Skin epidermis (tissue), 12 donors: Measurements from ENCODE around the gene SNCAIP.
A peak's percentile ranks its signal among the peaks of the same experiment; 100 is the strongest.
"Not testable (repeated sequence)": the region's sequence is repeated elsewhere in the genome, so short reads cannot be mapped to it uniquely, and the experiment has no call there.

Experiments used
- H3K27ac ChIP-seq, 21 experiments: fragments of 200-600 bp; sonication (generic) in 11 of 21; one replicate each; pipeline ENCODE4 v1.5.0; 2020; ENCODE audit warnings: mild to moderate bottlenecking in 3 of 21, inconsistent platforms in 2 of 21, moderate library complexity in 2 of 21
- H3K4me3 ChIP-seq, 7 experiments: fragments of 200-600 bp; sonication (generic) in 2 of 7; one replicate each; pipeline ENCODE4 v1.5.0; 2020; ENCODE audit warnings: inconsistent platforms in 2 of 7, mild to moderate bottlenecking in 2 of 7, moderate library complexity in 1 of 7

Gene SNCAIP

GRCh38 chr5:122353361-122353760 is 41.3 kb downstream of the SNCAIP start:
- H3K4me3 ChIP-seq, H3K27ac ChIP-seq: not testable (repeated sequence)

- no peak overlapping the region for H3K27ac ChIP-seq
- no peak overlapping the region for H3K4me3 ChIP-seq
These were observed 42.3 kb downstream of the SNCAIP start for GRCh38 chr5:122354293-122354692.

GRCh38 chr5:122355324-122355723 is 43.3 kb downstream of the SNCAIP start:
- H3K4me3 ChIP-seq = no peak overlapping the region

GRCh38 chr5:122356855-122357254 is 44.8 kb downstream of the SNCAIP start:
- Histone ChIP-seq H3K27ac (no peak overlapping the region), H3K4me3 (no peak overlapping the region)

More at GRCh38 chr5:122355324-122355723, 43.3 kb downstream of the SNCAIP start:
- H3K27ac ChIP-seq = no peak overlapping the region

- H3K27ac ChIP-seq = no peak overlapping the region
These were observed 46.4 kb downstream of the SNCAIP start for GRCh38 chr5:122358372-122358979.

GRCh38 chr5:122362361-122362760 is 50.3 kb downstream of the SNCAIP start:
- no peak overlapping the region for H3K27ac ChIP-seq

More at GRCh38 chr5:122358372-122358979, 46.4 kb downstream of the SNCAIP start:
- H3K4me3 ChIP-seq = no peak overlapping the region

GRCh38 chr5:122363623-122364022 is 51.6 kb downstream of the SNCAIP start:
- Histone ChIP-seq H3K27ac (no peak overlapping the region), H3K4me3 (no peak overlapping the region)

More at GRCh38 chr5:122362361-122362760, 50.3 kb downstream of the SNCAIP start:
- H3K4me3 ChIP-seq = no peak overlapping the region

- H3K4me3 ChIP-seq = no peak overlapping the region
- no peak overlapping the region for H3K27ac ChIP-seq
These were observed 54.5 kb downstream of the SNCAIP start for GRCh38 chr5:122366501-122366900.

- Histone ChIP-seq H3K4me3 (no peak overlapping the region), H3K27ac (no peak overlapping the region)
These were observed 55.4 kb downstream of the SNCAIP start for GRCh38 chr5:122367456-122367855.

- no peak overlapping the region for H3K27ac ChIP-seq
- H3K4me3 ChIP-seq = no peak overlapping the region
These were observed 56.6 kb downstream of the SNCAIP start for GRCh38 chr5:122368510-122369251.

- no peak overlapping the region for H3K27ac ChIP-seq
- H3K4me3 ChIP-seq = no peak overlapping the region
These were observed 57.3 kb downstream of the SNCAIP start for GRCh38 chr5:122369253-122369815.

GRCh38 chr5:122371511-122372151 is 59.6 kb downstream of the SNCAIP start:
- H3K27ac ChIP-seq = no peak overlapping the region
- no peak overlapping the region for H3K4me3 ChIP-seq

- Histone ChIP-seq H3K4me3 (no peak overlapping the region), H3K27ac (no peak overlapping the region)
These were observed 62.1 kb downstream of the SNCAIP start for GRCh38 chr5:122374110-122374509.

GRCh38 chr5:122375801-122376200 is 63.8 kb downstream of the SNCAIP start:
- no peak overlapping the region for H3K27ac ChIP-seq
- no peak overlapping the region for H3K4me3 ChIP-seq

GRCh38 chr5:122376250-122376649 is 64.2 kb downstream of the SNCAIP start:
- H3K4me3 ChIP-seq = no peak overlapping the region
- peak overlapping the region in 1 of 21 experiments; percentile 6 for H3K27ac ChIP-seq

- H3K4me3 ChIP-seq = no peak overlapping the region
- H3K27ac ChIP-seq = peak overlapping the region in 1 of 21 experiments; percentile 6
These were observed 65.0 kb downstream of the SNCAIP start for GRCh38 chr5:122377026-122377425.

- H3K27ac ChIP-seq, H3K4me3 ChIP-seq: not testable (repeated sequence)
These were observed 70.9 kb downstream of the SNCAIP start for GRCh38 chr5:122382938-122383337.

- H3K27ac ChIP-seq = no peak overlapping the region
- H3K4me3 ChIP-seq = no peak overlapping the region
These were observed 72.8 kb downstream of the SNCAIP start for GRCh38 chr5:122384739-122385235.

GRCh38 chr5:122385286-122385685 is 73.2 kb downstream of the SNCAIP start:
- Histone ChIP-seq H3K4me3 (no peak overlapping the region), H3K27ac (no peak overlapping the region)

- no peak overlapping the region for H3K4me3 ChIP-seq
- no peak overlapping the region for H3K27ac ChIP-seq
These were observed 73.8 kb downstream of the SNCAIP start for GRCh38 chr5:122385808-122386207.
